Measurements from ENCODE around the gene STK11. TPM values are rescaled to one million over a fixed set of nuclear protein-coding genes. Genes with fewer than 3 reads are reported as not detected.

STK11 gene
- total RNA-seq, 1 experiment from 2014 or later = 47.8 TPM

DNA sequence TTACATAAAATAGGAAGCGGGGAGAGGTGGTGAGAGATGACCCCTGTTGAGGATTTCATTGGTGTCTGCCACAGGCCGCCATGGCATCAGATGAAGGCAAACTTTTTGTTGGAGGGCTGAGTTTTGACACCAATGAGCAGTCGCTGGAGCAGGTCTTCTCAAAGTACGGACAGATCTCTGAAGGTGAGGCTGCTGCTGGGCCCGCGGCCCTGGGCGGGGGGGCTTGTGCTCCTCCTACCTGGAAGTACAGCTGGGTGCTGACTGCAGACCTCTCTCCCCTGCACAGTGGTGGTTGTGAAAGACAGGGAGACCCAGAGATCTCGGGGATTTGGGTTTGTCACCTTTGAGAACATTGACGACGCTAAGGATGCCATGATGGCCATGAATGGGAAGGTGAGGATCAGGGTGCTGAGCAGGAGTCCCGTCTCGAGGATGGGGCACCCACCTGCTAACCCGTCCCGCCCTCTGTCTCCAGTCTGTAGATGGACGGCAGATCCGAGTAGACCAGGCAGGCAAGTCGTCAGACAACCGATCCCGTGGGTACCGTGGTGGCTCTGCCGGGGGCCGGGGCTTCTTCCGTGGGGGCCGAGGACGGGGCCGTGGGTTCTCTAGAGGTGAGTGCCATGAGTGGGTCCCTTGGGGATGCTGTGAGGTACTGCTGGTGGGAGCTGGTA is 65.4 kb downstream of the STK11 start:
- DNase-seq (ENCODE audit: low read depth, low spot score) = no peak
- in situ Hi-C loops (cut with HindIII; ENCODE audit: low pct_unique_long_range_greater_than_20kb, low sequenced_read_pairs) = no loop called here

DNA sequence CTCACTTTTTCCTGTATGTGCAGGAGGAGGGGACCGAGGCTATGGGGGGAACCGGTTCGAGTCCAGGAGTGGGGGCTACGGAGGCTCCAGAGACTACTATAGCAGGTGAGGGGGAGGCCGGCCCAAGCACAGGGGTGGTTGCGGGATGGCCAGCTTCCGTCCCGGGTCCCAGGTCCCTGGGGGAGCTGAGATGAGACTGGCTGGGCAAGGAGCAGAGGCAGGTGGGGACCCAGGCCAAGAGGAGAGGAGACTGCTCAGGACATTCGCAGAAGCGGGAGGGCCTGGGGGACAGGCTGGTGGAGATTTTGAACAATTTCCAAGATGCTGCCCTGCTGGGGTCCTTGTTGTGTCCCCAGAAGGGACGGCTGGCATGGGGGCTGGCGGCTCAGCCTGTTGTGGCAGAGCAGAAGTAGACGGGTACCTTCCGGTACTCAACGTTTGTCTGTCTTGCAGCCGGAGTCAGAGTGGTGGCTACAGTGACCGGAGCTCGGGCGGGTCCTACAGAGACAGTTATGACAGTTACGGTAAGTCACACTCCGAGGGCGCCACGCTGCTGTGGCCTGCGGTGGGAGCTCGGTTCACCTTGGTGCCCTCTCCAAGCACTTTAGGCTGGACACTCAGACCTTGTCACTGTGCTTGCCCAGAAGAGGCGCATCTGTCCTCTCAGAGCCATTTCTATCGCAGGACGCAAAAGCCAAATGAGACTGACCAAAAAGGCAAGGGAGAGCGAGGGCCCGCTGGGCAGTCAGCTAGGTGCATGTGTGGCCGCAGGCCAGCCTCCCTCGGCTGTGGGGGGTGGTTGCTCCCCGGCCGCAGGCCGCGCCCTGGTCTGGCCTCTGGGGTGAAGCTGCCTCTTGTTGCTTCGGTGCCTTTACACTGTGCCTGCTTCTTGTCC is 66.2 kb downstream of the STK11 start:
- in situ Hi-C loops (cut with HindIII; ENCODE audit: low pct_unique_long_range_greater_than_20kb, low sequenced_read_pairs) = no loop called here
- DNase-seq (ENCODE audit: low read depth, low spot score) = no peak

DNA sequence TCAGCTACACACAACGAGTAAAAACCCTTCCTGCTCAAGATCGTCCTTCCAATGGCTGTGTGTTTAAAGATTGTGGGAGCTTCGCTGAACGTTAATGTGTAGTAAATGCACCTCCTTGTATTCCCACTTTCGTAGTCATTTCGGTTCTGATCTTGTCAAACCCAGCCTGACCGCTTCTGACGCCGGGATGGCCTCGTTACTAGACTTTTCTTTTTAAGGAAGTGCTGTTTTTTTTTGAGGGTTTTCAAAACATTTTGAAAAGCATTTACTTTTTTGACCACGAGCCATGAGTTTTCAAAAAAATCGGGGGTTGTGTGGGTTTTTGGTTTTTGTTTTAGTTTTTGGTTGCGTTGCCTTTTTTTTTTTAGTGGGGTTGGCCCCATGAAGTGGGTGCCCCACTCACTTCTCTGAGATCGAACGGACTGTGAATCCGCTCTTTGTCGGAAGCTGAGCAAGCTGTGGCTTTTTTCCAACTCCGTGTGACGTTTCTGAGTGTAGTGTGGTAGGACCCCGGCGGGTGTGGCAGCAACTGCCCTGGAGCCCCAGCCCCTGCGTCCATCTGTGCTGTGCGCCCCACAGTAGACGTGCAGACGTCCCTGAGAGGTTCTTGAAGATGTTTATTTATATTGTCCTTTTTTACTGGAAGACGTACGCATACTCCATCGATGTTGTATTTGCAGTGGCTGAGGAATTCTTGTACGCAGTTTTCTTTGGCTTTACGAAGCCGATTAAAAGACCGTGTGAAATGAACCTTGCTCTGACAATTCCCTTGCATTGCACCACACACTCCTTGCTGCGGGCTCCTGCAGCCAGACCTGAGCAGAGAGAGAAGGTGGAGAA is 67.1 kb downstream of the STK11 start:
- in situ Hi-C loops (cut with HindIII; ENCODE audit: low pct_unique_long_range_greater_than_20kb, low sequenced_read_pairs) = no loop called here
- DNase-seq (ENCODE audit: low read depth, low spot score) = no peak

DNA sequence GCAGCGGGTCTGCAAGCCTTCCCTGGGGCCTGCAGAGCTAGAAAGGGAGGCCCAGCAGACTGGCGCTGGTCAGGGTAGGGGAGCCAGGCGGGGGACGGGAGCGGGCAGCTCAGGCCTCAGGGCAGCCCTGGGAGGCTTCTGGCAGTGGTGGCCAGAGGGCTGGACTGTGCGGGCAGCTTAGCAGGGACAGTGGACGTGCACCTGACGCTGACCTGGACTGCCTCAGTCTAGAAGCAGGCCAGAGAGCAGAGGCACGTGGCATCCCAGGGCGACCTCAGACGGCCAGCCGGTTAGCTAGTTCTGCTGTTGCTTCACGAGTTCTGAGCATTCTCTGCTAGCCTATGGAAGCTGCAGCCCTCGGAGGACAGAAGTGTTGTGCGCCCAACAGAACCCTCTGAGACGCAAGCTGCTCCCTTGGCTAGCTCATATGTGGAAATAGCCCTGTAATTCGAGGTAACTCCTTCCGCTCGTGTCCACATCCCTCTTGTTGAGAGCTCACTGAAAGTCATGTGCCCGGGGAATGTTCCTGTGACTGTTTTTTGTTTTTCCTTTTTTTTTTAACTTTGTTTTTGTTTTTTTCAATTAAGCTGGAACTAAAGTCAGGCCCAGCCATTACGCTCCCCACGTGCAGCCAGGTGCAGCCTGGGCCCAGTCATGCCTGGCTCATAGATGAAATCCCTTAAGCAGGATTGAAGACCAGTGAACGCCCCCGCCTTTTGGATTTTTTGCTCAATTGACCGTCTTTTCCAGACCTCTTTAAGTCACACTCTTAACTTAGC is 67.9 kb downstream of the STK11 start:
- no peak for DNase-seq (ENCODE audit: low read depth, low spot score)
- in situ Hi-C loops (cut with HindIII; ENCODE audit: low pct_unique_long_range_greater_than_20kb, low sequenced_read_pairs) = no loop called here

DNA sequence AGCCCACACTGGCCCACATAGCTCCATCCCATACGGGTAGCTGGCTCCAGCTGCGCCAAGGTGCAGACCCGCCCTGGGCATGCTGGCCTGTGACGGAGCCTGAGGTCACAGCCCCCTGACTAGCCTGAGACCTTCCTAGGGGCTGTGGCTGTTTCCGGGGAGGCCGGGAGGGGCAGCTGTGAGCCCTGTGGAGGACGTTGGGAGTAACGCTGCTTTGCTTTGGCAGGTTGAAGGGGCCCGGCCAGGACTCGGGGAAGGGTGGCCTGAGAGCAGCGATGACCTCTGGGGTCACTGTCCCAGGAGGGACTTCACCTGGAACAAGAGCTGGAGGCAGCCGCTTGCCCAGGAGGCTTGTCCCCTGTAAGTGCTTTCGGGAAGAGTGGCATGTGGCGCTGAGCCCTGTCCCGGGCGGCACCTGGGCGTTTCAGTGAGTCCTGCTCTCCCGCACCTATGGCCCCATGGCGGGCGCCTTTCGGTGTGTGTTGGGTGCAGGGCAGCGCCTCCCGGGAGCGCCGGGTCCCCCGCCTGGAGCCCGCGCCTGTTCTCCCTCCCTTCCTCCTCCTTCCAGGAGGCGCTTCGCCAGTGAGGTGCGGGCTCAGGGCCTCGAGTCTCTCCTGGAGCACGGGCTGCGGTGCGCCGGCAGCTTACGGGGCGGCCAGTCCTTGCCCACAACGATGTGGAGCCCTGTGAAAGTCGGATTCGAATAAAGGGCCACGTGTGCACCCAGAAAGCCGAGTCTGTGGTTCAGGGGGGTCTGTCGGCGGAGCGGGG is 68.7 kb downstream of the STK11 start:
- in situ Hi-C loops (cut with HindIII; ENCODE audit: low pct_unique_long_range_greater_than_20kb, low sequenced_read_pairs) = no loop called here
- DNase-seq (ENCODE audit: low read depth, low spot score) = no peak

DNA sequence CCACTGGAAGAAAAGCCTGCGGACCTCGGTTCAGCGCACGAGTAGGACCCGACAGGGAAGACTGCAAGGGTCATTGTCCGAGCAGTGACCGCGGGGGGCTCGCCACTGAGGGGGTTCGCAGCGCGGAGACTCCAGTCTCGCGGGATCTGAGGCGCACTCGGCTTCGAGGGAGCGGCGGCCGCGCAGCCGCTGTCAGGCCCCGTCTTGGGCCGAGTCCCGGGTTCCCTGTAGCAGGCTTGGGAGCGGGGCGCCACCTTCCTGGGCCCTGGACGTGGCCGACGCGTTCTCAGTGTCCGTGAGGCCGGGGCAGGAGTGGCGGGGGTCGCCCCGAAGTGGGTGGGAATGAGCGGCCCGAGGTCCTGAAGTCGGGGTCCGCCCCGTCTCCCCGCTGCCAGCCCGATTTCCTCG is 69.3 kb downstream of the STK11 start:
- in situ Hi-C loops (cut with HindIII; ENCODE audit: low pct_unique_long_range_greater_than_20kb, low sequenced_read_pairs) = no loop called here
- no peak for DNase-seq (ENCODE audit: low read depth, low spot score)

DNA sequence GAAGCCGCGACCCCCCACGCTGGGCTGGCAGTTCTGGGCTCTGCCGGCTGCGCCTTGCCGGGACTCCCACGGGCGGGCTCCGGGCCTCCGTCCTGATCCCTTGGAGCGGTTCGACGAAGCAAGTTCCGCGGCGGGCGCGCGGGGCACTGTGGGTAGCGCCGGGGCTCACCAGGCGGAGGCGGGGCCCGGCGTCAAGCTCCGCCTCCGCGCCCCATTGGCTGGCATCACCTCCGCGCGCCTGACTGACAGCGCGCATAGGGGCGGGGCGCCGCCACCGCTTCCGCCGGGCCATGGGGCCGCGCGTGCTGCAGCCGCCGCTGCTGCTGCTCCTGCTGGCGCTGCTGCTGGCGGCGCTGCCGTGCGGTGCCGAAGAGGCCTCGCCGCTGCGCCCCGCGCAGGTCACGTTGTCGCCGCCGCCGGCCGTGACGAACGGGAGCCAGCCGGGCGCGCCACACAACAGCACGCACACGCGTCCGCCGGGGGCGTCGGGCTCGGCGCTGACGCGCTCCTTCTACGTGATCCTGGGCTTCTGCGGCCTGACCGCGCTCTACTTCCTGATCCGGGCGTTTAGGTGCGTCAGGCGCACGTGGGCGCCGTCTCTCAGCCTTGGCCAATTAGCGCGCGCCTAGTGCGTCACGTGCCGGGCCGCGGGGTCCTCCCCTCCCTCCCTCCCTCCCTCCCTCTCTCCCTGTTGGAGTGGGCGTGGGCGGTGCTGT is 69.8 kb downstream of the STK11 start, which contains the start of gene FAM174C:
TSS of gene FAM174C (plus strand) at position 271 of the 716 bp plus-strand sequence. CDS start at position 291, 20 bp downstream.
- peak; percentile 95 for DNase-seq (ENCODE audit: low read depth, low spot score)
- in situ Hi-C loops (cut with HindIII; ENCODE audit: low pct_unique_long_range_greater_than_20kb, low sequenced_read_pairs) = no loop called here

DNA sequence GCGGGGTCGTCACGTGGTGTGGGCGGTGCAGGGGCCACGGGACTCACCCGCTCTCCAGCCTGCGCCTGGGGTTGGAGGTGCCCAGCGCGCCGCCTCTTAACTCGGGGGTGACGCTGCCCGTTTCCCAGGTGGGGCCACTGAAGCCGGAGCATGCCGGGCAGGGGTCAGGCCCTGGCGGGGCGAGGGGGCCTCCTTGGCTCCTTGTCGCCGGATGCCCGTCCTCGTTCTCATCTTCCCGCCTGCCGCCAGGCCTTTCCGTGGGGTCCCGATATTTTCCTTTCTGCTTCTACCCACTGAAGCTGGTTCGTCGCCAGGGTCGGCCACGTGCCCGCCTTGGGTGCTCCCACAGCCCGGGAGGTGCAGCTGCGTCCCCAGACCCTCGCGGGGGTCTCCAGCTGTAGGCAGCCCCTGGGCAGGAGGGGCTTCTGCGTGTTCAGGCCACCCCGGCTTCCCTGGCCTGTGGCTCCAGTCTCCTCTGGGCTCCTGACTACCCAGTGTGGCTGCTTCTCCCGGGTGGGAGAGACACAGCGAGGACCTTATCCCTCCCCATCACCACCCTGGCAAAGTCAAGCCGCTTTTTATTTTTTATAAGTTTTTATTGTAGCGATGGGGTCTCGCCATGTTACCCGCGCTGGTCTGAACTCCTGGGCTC is 70.5 kb downstream of the STK11 start:
- in situ Hi-C loops (cut with HindIII; ENCODE audit: low pct_unique_long_range_greater_than_20kb, low sequenced_read_pairs) = no loop called here
- no peak for DNase-seq (ENCODE audit: low read depth, low spot score)

DNA sequence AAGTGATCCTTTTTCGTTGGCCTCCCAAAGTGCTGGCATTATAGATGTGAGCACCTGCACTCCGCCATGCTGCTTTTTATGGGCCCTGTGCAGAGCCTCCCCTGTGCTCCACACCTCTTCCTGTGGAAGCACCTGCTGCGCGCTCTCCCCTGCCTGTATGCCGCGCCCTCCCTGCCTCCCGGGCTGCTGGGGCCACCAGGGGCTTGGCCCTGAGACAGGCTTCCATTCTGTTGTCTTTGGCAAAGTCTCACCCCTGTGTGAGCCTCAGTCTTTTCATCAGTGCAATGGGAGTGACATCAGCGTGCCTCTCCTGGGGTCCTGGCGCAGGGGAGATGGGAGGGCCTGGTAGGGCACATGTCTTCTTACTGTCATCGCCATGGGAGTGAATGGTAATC is 71.0 kb downstream of the STK11 start:
- no peak for DNase-seq (ENCODE audit: low read depth, low spot score)
- in situ Hi-C loops (cut with HindIII; ENCODE audit: low pct_unique_long_range_greater_than_20kb, low sequenced_read_pairs) = no loop called here

DNA sequence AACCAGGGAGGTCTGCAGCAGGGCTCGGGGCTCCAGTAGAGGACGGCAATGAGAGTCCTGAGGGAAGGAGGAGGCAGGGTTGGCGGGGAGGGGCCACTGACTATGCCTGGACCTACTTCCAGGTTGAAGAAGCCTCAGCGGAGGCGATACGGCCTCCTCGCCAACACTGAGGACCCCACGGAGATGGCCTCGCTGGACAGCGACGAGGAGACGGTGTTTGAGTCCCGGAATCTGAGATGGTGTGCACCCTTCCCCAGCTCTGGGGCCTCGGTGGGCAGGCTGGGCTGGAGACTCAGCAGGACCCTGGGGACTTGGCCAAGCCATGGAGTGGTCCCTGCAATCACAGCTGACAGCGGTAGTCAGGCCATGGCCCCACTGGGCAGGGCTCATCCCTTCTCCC is 71.5 kb downstream of the STK11 start:
- no peak for DNase-seq (ENCODE audit: low read depth, low spot score)
- in situ Hi-C loops (cut with HindIII; ENCODE audit: low pct_unique_long_range_greater_than_20kb, low sequenced_read_pairs) = no loop called here

Other genes starting within 250 kb of the STK11 start
- 24.4 and 36.1 TPM in 2 replicates for gene WDR18, start 221.4 kb upstream of the STK11 start, total RNA-seq (2014; rRNA removed; shearing (Covaris generic))
- gene GRIN3B, start 205.4 kb upstream of the STK11 start, total RNA-seq (2014; rRNA removed; shearing (Covaris generic)) = 0.03 TPM in 1 of 2 replicates, not detected in the other
- 44.8 and 51.8 TPM in 2 replicates for gene TMEM259, start 184.7 kb upstream of the STK11 start, total RNA-seq (2014; rRNA removed; shearing (Covaris generic))
- not detected in 2 replicates for gene RNU6-2, start 184.3 kb upstream of the STK11 start, total RNA-seq (2014; rRNA removed; shearing (Covaris generic))
- gene CNN2, start 179.2 kb upstream of the STK11 start, total RNA-seq (2014; rRNA removed; shearing (Covaris generic)) = 11.7 and 12.1 TPM in 2 replicates
- gene ABCA7, start 165.7 kb upstream of the STK11 start, total RNA-seq (2014; rRNA removed; shearing (Covaris generic)) = 2.3 and 3.3 TPM in 2 replicates
- 3.3 and 4.9 TPM in 2 replicates for gene ARHGAP45, start 138.6 kb upstream of the STK11 start, total RNA-seq (2014; rRNA removed; shearing (Covaris generic))
- 132 and 150 TPM in 2 replicates for gene POLR2E, start 110.4 kb upstream of the STK11 start, total RNA-seq (2014; rRNA removed; shearing (Covaris generic))
- 252 and 258 TPM in 2 replicates for gene GPX4, start 101.8 kb upstream of the STK11 start, total RNA-seq (2014; rRNA removed; shearing (Covaris generic))
- gene SBNO2, start 31.5 kb upstream of the STK11 start, total RNA-seq (2014; rRNA removed; shearing (Covaris generic)) = 18.8 and 21.1 TPM in 2 replicates
- 2.3 and 3.7 TPM in 2 replicates for gene CBARP, start 32.2 kb downstream of the STK11 start, total RNA-seq (2014; rRNA removed; shearing (Covaris generic))
- 30.3 and 36.6 TPM in 2 replicates for gene ATP5F1D, start 36.0 kb downstream of the STK11 start, total RNA-seq (2014; rRNA removed; shearing (Covaris generic))
- 4.6 and 8.8 TPM in 2 replicates for gene MIDN, start 42.8 kb downstream of the STK11 start, total RNA-seq (2014; rRNA removed; shearing (Covaris generic))
- gene CIRBP, start 63.6 kb downstream of the STK11 start, total RNA-seq (2014; rRNA removed; shearing (Covaris generic)) = 93.9 and 95.0 TPM in 2 replicates
- gene FAM174C, start 69.8 kb downstream of the STK11 start, total RNA-seq (2014; rRNA removed; shearing (Covaris generic)) = 81.1 and 89.7 TPM in 2 replicates
- 0.37 and 1.5 TPM in 2 replicates for gene EFNA2, start 80.1 kb downstream of the STK11 start, total RNA-seq (2014; rRNA removed; shearing (Covaris generic))
- 44.2 and 59.3 TPM in 2 replicates for gene NDUFS7, start 178.1 kb downstream of the STK11 start, total RNA-seq (2014; rRNA removed; shearing (Covaris generic))
- 16.4 and 21.6 TPM in 2 replicates for gene GAMT, start 195.8 kb downstream of the STK11 start, total RNA-seq (2014; rRNA removed; shearing (Covaris generic))
- 65.5 and 71.7 TPM in 2 replicates for gene DAZAP1, start 201.8 kb downstream of the STK11 start, total RNA-seq (2014; rRNA removed; shearing (Covaris generic))
- 1,300 and 1,363 TPM in 2 replicates for gene RPS15, start 232.6 kb downstream of the STK11 start, total RNA-seq (2014; rRNA removed; shearing (Covaris generic))
- gene APC2, start 244.3 kb downstream of the STK11 start, total RNA-seq (2014; rRNA removed; shearing (Covaris generic)) = 1.8 and 2.0 TPM in 2 replicates